GM19240 (cell line): Measurements from ENCODE around the gene PIP5K1C.

Source experiments
- DNase-seq: peaks from one replicate; pipeline ENCODE4 v3.0.0; 2011; ENCODE audit warnings: low spot score; ENCODE audit not compliant: insufficient read length

The PIP5K1C gene

DNA sequence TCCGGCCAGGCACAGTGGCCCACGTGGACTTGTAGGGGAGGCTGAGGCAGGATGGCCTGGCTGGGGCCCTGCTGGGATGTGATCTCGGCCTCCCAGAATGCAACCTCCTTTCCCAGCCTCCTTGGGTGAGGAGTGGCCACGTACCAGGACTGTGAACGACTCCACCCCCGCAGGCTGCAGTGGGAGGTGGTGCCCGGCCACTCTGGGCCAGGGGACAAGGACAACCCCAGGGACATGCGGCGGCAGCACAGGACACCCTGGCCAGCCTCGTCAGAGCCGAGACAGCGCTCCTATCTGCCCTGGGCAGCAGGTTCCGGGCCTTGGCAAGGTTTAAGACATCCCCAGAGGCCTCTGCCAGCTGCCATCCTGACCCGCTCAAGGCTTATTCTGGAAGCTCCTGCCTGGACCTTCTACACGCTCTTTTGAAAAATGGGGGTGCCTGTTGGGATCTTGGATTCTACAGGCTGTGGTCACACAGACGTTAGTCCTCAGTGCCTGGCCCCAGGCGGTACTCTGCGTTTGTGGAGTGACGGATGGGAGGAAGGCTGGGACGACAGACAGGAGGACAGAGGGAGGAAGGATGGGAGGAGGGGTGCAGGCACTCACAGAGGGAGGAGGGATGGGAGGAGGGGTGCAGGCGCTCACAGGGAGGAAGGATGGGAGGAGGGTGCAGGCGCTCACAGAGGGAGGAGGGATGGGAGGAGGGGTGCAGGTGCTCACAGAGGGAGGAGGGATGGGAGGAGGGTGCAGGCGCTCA lies 53.8 kb downstream of the PIP5K1C start:
- DNase-seq = no peak

DNA sequence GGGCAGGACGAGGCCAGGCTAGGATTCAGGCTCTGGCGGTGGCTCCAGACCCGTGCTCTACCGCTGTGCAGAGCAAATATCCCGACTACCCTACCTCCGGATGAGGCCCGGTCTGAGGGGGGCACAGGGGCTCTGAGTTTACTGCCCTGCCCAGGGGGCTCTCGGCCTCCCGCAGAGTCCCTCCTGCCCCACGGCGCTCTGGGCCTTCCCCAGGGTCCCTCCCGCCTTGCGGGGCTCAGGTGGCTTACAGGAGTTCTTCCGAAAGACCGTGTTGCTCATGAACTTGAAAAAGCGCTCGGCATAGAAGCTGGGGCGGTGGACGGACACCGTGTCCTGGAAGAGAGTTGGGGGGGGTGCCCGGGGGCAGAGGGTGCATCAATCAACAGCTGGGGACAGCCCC lies 54.5 kb downstream of the PIP5K1C start:
- no peak for DNase-seq

DNA sequence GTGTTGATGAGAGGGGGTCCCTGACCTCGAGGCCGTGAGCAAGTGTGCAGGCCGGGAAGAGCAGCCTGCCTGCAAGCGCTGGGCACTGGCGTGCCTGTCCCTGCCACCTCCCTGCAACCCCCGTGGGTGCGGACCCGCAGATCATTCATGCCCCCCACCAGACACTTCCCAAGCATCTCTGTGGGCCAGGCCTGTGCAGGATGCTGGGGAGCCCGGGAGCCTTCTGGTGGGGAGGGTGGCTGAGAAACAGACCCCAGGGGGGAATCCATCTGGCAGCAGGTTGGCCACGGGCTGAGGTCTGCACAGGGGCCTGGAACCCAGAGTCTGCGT lies 55.2 kb downstream of the PIP5K1C start:
- no peak for DNase-seq

DNA sequence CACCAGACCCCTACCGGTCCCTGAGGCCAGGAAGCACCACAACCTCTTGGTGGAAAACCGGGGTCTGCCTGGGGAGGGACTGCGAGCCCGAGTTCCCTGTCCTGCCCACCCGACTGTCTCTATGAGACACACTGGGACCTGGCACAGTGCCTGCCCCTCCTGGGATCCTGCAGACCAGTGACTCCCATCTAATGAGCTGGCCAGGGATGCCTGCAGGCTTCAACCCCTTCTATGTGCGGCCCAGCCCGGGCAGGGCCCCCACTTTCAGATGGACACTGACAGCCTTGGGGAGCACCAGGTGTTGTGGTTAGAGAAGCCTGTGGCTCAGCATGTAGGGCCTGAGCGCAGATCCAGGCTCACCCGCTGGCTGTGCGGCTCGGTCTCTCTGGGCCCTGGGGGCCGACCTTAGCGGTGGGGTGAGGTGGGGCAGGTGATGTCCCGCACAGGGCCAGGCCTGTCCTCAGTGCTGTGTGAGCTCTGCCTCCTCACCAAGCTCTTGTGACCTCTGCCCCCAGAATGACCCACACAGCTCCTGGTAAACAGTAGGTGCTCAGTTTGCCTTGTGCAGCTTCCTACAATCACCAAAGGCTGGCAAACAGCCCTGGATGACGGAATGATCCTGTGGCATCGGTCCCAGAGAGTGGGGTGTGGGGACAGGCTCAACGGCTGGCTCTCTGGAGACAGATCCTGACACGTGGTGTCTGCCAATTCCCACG lies 55.8 kb downstream of the PIP5K1C start:
- no peak for DNase-seq

DNA sequence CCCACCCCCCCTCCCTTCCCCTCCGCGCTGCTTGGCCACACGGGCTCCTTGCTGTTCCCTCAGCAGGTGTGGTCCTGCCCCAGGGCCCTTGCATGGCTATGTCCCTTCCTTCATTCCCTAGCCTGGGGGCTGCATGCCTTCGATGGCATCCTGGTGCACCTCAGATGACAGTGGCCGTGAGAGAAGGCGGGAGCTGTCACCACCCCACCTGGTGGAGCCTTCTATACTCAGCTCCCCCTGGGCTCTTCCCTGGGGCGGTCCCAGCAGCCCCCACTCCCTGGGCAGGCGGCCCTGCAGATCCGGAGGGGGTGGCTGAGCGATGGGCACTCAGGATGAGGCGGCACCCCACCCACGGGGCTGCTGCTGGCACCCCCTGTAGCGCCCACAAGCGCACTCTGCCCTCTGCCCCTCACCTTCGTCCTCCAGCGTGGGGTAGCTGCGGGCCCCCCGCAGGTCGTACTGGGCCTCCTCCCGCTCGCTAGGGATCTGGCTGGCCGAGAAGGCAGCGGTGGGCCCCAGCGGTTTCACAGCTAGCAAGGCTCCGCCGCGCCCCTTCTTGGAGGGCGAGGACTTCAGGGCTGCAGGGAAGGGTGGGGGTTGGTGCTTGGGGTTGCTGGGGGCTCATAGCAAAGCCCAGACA lies 56.5 kb downstream of the PIP5K1C start:
- no peak for DNase-seq

DNA sequence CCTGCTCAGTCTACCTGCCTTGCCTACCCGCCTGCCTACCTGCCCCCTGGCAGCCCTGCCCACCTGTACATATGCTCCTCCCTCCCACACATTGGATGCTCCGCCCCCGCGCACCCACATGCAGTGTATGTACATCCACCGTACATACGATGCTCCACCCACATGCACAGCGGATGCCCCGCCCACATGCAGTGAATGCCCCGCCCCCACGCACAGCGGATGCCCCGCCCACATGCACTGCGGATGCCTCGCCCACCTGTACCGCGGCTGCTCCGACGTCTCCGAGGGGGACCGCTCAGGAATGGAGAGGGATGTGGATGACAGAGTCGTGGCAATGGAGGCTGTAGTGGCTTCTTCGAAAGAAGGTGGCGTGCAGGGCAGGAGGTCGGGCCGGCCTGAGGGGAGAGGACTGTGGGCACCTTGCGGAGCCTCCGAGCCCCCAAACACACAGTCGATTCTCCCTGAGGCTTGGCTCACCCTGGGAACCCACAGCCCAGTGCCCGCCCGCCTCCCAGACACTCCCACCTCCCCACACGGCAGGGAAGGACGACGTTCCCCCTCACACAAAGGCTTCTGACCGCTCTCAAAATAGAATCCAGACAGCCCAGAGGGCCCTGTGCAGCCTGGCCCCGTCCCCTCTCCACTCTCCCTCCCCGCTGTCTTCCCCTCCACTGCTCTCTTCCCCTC lies 57.1 kb downstream of the PIP5K1C start:
- no peak for DNase-seq

DNA sequence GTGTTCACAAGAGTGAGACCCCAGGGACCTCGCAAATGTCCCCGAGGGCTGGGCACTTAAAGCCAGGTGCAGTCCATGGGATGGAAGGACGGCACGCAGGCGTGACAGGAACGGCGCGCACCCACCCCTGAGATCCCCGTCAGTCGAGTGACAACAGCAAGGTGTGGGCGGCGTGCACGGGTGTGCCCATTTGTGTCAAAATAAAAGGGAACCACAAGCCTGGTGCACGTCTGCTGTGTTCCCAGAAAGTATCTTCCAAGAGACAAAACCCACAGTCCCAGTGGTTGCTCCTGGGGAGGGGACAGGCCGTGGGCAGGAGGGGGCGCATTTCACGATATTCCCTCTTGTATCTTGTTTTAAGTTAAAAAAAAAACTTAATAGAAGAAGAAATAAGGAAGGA lies 58.0 kb downstream of the PIP5K1C start:
- DNase-seq = no peak

DNA sequence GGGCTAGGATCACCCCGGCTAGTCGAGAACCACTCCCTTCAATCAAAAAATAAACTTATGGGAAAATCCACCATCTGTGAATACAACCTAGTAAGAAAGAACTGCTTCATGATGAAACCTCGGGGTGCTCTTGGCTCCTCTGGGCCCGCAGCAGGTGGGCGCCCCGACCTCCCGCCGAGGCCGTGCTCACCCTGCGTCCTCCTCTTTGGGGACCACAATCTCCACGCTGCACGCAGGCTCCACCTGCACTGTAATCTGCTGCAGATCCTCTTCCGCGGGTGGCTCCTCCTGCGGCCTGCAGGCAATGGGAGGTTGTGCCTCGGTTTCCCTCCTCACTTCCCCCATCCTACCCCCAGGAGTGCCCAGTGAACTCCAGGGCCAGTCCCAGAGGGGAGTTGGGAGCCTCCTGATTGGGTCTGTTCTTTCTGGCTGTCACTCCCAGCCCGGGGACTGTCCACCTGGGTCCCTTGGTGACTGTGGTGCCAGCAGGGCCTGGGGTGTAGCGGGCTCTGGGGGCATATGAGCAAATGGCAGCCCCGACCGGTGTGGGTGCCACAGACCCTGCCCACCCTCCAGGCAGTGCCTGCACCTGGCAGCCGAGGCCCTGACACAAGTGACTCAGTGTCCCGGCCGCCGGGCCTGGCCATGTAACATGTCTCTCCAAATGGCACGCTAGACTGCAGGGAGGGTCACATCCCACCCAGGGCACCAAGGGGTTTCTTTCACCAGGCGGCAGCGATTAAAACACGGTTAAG lies 58.6 kb downstream of the PIP5K1C start:
- no peak for DNase-seq

DNA sequence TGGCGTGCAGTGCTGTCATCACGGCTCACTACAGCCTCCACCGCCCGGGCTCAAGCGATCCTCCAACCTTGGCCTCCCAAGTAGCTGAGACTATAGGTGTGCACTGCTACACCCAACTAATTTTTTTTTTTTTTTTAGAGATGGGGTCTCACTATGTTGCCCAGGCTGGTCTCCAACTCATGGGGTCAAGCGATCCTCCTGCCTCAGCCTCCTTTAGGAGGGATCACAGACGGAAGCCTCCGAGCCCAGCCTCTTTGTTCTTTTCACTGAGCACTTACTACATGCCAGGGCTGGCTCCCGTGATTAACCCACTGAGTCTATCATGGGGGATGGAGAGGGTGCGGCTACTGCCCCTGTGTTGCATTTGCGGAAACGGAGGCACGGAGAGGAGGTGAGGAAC lies 60.8 kb downstream of the PIP5K1C start:
- no peak for DNase-seq

DNA sequence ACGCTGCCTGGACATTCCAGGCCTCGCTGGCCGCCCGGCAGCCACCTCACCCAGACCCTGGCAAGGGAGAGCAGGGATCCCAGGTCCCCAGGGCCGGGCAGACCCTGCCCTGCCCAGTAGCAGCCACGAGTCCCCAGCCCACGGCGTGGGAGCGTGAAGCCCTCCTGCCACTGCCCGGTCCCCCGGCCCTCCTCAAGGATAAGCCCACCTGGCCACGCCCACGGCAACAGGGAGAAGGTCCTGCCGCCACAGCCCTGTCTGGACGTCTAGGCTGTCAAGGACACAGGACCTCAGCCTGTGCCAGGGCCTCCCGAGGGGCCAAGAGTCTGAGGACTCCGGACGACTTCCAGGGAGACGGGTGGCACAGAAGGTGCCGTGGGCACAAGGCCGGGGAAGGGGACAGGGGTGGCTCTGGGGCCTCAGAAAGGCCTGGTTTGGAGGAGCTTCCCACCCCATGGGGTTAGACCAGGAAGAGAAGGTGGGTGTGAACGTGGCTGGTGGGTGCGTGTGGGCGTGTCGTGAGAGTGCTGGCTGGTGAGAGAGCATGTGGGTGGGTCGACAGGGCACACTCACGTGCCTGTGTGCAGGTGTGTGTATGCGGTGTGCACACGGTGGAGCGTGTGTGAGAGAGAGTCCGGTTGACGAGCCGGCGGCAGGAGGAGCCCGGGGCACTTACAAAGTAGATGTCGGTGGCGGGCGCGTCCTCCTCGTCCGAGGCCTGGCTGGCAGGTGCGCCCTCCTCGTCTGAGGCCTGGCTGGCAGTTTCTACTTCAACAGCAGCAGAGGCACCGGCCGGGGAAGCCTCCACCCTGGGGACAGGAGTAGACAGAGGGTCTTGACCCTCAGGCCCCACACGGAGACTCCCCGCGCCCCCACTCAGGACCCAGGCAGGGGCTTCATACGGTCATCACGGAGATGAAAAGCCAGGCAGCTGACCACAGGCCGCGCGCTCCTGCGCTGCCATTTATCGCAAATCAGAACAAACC lies 61.8 kb downstream of the PIP5K1C start:
- DNase-seq = no peak

DNA sequence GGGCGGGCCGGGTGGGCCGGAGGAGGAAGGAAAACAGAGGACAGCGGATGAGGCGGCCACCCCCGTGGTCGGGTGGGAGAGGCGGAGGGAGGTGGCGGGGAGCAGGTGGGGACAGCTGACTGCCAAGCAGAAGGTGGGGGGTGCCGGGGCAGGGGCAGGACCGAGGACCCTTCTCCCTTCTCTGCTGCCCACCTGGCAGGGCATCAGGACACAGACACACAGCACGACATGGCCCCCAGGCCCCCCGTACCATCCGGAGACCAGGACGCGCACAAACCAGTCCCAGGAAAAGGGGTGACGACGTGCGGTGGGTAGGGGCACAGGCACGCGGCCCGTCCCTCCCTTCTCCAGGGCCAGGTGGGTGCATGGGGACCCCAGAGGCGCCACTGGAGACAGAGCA lies 62.6 kb downstream of the PIP5K1C start:
- DNase-seq = no peak

DNA sequence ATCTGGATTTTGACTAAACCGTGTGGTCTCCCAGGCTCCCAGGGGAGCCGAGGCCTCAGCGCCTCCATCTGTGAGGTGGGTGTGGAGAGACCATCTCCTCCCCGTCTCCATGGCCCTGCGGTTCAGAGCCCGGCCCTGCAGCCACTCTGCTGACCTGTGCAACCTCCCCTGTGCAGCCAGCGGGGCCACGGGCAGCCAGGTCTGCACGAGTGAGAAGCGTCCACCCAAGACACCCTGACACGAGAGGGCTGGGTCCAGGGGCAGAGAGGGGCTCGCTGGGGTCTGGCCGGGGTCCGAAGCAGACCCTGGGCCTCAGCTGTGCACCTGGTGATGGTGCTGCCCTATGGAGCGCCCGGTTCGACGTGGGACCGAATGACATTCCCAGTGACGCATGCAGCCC lies 63.3 kb downstream of the PIP5K1C start:
- DNase-seq = no peak

DNA sequence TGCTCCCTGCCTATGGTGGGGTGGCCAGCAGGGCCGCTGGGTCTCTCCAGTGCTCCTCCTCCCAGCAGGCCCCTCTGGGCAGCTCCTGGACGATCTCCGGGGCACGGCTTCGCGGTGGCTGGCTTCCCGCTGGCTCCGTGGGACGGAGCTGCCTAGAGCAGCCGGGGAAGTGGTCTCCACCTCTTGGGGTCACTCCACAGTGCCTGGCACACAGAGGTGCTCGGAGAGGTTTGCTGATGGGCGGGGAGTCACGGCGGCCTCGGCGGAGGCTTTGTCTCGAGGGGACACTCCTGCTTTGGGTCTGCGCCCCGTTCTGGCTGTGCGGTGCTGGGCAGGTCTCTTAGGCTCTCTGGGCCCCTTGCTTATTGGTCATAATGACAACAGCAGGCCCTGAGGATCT lies 63.8 kb downstream of the PIP5K1C start:
- DNase-seq = no peak

DNA sequence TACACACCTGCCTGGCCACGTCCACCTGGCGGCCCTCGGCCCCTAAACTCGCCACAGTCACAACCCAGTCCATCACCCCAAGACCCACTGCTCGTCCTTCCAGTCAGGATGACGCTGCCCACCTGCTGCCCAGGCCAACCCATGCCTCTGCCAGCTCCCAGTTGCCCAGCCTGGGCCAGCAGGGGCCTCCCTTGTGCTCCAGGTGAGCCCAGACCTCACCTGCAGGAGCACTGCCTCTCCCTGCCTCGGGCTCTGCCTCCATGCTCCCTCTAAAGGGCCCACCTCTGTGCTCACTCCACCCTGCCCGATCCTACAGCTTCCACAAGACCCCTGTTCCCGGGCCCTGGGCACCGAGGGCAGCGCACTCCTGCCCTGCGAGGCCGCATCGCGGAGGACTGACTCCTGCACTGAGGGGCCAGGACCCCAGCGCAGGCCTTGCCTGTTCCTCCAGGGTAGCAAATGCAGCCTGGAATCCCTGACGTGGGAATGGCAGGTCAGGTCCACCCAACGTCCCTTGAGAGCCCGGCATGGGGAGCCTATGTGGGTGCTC lies 65.7 kb downstream of the PIP5K1C start:
- no peak for DNase-seq

DNA sequence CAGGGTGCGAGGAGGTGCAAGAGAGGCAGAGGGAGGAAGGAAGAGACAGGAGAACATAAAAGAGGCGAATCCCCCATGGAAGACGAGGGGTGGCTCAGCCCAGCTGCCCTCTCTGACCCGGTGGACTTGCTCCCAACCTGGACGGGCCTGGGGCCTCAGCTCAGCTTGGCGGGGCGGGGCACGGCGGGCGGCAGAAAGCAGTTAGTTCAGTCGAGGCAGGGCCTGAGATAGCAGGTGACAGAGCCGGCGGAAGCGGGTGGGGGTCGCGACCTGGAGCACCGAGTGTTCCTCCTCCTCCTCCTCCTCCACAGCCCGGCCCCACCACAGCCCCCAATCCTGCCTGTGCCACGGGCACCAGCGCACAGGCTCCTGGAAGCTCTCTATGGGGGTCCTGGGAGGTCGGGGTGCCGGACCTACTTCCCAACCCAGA lies 66.7 kb downstream of the PIP5K1C start:
- no peak for DNase-seq

DNA sequence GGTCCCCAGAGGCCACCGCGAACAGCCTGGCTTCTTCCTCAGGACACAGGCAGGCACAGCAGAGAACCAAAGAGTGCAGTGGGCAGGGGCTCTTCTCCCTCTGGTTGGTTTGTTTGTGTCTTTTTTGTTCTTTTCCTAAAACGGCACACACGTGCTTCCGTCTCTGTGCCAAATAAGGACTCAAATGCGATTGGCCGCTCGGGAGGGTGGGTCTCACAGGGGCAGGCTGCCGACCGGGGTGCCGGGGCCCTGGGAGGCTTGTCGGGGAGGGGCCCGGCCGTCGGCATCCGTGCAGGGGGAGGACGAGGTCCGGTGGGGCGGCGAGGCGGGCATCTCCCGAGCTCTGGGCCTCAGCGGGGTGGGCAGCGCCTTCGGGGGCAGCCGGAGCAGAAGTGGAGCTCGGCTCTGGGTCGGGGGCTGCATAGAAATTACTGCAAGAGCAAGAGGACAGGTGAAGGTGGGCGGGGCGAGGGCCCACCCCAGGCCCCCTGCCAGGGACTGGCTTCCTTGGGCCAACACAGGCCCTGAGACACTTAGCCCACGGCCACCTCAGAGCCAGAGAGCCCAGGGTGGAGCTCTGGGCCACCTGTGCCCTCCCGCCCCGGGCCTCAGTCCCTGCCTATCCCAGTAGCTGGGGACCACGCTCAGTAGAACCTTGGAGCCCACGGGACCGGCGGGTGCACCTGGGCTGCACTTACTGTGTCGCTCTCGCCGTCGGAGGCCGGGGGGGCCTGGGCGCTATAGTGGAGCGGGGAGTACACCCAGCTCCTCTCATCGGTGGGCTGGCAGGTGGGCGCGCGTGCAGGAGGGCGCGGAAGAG lies 67.3 kb downstream of the PIP5K1C start:
- no peak for DNase-seq

DNA sequence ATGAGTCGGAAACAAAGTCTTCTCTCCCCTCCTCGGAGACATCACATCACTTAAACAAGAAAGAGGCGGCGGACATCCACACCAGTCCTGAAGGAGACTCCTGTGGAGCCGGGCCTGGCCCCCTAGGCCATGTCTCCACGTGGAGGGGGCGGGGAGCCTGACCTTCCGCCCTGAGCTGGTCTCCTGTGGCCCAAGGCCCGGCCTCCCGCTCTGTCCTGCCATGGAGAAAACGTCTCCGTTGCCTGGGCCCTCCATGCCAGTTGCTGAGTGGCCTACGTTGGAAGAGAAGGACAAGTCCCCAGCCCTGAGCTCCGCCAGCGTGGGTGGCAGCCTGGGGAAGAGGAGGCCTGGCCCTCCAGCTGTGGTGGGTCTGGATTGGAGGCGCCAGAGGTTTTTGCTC lies 68.2 kb downstream of the PIP5K1C start:
- DNase-seq = no peak

DNA sequence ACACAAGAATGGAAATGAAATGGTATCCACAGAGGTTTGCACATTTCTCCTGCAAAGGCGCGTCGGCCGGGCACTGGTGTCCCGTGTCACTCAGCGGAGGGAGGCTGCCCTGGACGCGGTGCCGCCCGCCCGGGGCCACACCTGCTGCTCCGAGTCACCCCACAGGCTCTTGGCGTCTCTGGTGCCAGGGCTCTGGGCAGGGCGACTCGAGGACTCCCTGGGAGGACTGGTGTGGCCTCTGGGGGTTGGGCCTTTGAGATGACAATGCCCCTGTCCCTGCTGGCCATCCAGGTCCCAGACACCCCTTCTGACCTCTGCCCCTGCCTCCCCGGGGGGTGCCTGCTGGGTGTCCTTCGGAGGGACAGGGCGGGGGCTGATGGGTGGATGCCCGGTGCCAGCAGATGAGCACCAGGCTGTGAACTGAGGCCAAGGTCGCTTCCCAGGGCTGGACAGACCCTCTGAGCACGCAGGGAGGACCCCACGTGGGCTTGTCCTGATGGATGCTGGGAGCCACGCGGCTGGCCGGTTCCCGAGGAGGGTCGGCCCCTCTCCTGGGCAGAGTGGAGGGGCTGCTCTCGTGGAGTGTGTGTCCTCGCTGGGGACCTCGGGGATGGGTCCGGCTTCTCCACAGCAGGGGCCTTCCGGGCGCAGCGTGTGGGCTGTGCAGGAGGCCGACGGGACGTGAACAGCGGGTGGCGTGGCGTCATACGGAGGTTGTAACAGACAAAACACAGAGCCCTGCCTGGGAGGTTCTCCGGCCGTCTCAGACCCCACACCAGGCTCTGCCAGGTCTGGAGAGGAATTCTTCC lies 69.0 kb downstream of the PIP5K1C start:
- no peak for DNase-seq
